NCI-H345 treated with DMSO at 0.1 percent for 48 hours (cell line): Measurements from ENCODE around the gene PSMA7.
A peak's percentile ranks its signal among the peaks of the same experiment; 100 is the strongest.

Experiments
- DNase-seq: peaks from one replicate; lab custom pipeline; 2025; ENCODE audit not compliant: unreplicated experiment; lab: John Stamatoyannopoulos, UW

The PSMA7 gene

GRCh38 chr20:62137478-62138203 lies 5.6 kb downstream of the PSMA7 start:
- DNase-seq: no peak

DNA sequence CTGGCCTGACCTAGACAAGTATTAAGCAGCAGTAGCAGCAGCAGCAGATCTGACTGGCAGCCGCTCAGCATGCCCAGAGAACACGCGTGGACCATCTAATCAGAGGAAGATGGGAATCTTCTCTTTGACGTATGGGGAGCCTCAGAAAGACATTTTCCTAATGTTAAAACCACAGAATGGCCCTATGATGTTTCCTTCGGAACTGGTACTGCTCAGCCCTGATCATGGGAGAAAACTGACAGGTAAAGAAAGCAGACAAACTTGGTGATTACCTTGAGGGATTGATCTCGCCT lies 6.2 kb downstream of the PSMA7 start:
- DNase-seq: no peak

GRCh38 chr20:62136283-62137091 lies 6.7 kb downstream of the PSMA7 start:
- no peak for DNase-seq

- no peak for DNase-seq
These were observed 7.5 kb downstream of the PSMA7 start for GRCh38 chr20:62135573-62136266.

DNA sequence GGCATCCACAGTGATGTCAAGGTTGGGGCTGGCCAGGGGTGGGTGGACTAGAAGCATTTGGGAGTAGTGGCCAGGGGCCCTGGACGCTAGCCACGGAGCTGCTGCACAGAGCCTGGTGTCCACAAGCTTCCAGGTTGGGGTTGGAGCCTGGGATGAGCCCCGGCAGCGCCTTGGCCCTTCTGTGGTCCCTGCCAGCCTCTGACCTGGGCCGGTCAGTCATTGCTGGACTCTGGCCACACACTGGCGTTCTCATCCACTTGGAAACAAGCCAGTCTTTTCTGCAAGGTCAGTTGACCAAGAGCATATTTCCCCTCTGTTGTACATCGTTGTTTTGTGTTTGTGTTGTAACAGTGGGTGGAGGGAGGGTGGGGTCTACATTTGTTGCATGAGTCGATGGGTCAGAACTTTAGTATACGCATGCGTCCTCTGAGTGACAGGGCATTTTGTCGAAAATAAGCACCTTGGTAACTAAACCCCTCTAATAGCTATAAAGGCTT lies 8.4 kb downstream of the PSMA7 start:
- no peak for DNase-seq

DNA sequence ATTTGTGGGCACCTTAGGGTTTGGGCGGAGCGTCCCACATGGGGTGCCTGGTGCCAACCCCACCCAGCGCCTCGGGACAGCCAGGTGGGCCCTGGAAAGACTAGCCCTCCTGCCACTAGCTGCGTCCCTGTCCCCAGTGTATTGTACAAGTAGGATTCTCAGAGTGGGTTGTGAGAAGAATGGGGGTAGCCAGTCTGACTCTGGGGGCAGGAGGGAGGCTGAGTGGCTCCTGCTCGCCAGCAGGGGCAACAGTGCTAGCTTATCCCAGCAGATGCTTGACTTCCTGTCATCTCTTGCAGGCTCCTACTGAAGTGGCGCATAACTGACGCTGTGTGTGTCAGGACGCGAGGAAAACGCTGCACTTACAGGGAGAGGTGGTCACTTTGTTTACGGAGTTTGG lies 9.3 kb downstream of the PSMA7 start:
- no peak for DNase-seq

DNA sequence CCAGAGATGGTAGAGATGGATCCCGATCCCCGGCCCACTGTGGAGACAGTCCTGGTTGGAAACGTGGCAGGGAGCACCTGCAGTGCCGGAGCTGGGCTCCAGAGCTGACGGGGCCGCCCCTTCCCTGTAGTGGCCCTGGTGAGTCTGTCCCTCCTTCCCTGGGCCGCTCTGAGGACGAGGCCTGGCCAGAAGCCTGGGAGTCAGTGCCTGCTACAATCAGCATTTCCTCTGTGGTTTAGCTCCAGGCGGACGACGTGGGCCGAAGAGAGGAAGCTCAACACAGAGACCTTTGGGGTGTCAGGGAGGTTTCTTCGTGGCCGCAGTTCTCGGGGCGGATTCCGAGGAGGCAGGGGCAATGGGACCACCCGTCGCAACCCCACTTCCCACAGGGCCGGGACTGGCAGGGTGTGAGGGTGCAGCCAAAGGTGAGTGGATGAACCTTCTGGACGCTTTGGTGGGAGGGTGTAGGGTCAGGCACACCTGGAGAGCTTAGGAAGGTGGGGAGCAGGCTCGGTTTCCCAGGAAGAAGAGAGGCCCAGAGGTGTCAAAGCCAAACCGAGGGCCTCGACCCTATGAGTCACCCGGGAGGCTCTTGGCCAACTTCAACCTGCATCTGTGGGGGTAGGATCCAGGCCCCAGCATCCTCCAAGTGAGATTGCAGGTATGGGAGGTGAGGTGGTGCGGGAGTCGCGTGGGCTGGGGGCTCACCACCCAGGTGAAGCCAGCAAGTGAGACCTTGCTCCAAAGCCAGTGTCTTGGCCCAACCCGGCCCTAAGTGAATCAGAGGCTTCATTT lies 9.9 kb downstream of the PSMA7 start:
- no peak for DNase-seq

DNA sequence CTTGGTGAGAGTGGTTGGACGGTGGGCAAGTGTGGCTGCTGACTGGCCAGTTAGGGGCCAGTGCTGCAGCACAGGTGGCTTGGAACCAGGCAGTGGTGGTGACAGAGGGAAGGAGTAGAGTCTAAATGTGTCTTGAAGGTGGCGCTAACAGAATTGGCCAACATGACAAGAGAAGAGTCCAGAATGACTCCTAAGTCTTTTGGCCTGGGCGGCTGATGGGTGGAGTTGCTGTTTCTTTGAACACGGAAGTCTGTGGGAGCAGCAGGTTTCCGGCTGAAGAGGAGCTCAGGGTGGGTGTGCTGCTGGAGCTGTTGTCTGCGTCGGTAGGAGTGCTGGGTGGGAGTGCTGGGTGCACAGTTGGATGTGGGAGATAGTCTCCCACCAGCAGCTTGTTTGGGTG lies 10.8 kb downstream of the PSMA7 start:
- DNase-seq: no peak

DNA sequence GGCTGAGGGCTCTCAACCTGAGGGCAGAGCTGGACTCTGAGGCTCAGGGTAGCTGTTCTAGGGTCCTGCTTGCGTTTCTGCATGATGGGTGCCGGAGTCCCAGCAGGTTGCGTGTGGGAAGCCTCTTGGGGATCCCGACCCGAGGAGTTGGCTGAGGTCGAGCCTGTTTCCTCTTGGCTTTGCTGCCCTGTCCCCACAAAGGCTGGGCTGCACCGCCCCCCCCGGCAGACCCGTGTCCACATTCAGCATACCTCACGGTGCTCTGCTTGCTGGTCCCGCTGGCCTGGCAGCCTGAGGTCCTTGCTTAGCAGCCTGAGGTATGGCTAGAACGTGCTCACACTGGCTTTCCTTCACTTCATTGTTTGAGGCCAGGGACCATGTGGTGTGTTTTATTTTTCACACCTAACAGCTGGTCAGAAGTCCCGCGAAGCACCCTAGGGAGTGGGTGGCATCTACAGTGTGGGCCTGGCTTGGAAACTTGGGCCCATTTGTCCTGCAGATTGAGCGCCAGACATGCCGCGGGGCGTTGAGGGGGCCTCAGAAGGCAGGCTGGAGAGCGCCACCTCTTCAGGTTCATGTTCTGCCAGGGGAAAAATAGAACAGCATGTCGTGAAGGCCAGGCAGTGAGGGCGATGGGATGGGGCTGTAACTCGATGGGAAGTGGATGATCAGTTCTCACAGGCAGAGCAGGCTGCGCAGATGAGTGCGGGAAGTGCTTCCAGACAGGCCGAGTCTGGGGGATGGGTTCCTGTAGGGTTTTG lies 11.5 kb downstream of the PSMA7 start:
- no peak for DNase-seq

- DNase-seq: no peak
These were observed 13.3 kb downstream of the PSMA7 start for GRCh38 chr20:62129731-62130531.

GRCh38 chr20:62128502-62128901 lies 14.7 kb downstream of the PSMA7 start:
- no peak for DNase-seq

GRCh38 chr20:62127799-62128198 lies 15.4 kb downstream of the PSMA7 start:
- DNase-seq: no peak

DNA sequence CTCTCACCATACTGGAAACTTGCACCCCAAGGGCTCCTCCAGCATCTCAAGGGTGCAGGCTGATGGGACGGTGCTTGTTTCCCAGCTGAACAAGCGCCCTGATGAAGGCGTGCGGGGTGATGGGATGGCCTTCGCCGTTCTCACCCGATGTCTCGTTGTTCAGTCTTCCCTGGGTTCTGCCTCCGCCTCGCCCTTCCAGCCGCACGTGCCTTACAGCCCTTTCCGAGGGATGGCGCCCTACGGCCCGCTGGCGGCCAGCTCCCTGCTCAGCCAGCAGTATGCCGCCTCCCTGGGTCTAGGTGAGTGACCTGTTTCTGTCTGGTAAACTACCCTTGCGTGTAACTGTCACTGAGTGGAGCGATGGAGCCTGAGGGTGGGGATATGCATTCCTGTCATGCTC lies 17.1 kb downstream of the PSMA7 start:
- no peak for DNase-seq

- no peak for DNase-seq
These were observed 19.6 kb downstream of the PSMA7 start for GRCh38 chr20:62123450-62124118.

- peak; percentile 64 for DNase-seq
These were observed 20.3 kb downstream of the PSMA7 start for GRCh38 chr20:62122654-62123449.

DNA sequence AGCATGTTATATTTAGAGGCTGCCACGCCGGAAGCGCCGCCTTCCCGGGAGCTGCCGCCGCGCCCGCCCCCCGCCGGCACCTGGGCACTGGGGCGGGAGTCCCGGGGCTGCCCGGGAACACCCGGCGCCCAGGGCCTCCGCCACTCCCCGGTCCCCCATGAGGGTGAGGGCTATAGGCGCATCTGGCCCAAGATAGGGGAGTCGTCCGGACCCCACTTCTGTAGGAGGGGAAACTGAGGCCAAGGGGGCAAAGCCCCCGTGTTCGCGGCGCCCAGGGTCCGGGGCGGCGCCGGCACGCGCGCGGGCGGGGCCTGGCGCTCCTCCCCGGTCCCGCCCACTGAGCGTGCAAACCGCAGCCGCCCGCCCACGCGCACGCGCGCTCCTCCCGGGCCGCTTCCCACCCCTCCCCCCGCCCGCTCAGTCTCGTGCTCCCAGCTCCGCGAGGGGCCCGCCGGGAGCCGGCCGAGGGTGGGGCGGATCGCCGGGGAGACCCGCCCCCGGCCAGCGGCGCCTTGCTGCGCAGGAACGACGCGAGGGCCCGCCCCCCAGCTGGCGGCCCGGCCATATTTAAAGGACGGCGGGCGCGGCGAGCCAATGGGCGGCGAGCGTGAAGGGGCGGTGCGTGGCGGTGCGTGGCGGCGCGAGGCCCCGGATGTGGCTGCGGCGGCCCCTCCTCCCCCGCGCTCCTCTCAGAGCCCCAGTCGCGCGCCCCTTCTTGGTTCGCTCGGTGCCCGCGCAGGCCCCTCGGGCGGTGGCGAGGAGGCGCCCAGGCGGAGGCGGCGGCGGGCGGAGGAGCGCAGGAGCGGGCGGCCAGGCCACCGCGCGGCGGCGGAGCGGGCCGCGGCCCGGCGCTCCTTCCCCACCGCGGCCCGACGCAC lies 21.2 kb downstream of the PSMA7 start, which contains the start of gene LSM14B:
LSM14B (plus strand) TSS at position 700 of the 878 bp plus-strand sequence. CDS start 192 bp downstream, outside the sequence.
- DNase-seq: peak; percentile 97
